ENCODE measurements around the gene IGF2BP3. TPM values are rescaled to one million over a fixed set of nuclear protein-coding genes. Genes with fewer than 3 reads are reported as not detected.

IGF2BP3 gene
- total RNA-seq, 1 experiment from 2014 or later: 139 TPM

DNA sequence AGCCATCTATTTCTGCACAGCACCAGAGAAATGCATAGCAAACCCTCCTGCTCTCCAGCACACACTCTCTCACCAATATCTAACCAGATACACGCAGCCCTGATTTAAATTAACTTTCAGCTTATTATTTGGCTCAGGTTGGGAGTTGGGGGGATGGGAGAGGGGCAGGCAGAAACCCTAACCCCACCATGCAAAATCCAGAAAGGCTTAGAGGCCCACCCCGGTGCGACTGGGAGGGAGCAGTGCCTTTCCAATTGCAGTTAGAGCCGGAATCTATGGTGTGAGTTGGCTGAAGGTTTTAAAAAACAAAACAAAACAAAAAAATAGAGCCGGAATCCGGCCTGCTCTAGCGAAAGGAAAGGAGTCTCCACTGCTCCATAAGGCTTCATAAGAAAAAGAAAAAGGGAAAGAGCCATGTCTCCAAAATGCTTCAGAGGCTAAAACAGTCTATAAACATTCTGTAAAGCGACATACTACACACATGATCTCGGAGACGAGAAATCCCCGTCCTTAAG, 2.9 kb downstream of the IGF2BP3 start:
- Histone ChIP-seq H3K36me3 (ENCODE audit: low read depth) (peaks cover 19% of the 10 kb centered on the region; the same call in 1 of the 2 replicates), H3K79me2 (ENCODE audit: low read depth) (peaks cover 82% of the 10 kb centered on the region), H3K4me3 (peak overlapping the region; percentile 73), H3K4me2 (peak overlapping the region; percentile 99), H4K20me1 (ENCODE audit: insufficient read depth) (peaks cover 16% of the 10 kb centered on the region), H2AFZ (peak overlapping the region; percentile 74), H3F3A (ENCODE audit: insufficient read depth, low read depth) (peaks cover 53% of the 10 kb centered on the region), H3K9me2 (ENCODE audit: insufficient read depth) (no peaks in the 10 kb centered on the region), H3K27me3 (ENCODE audit: insufficient read depth, low read depth) (no peaks in the 10 kb centered on the region), H3K9me3 (ENCODE audit: insufficient read depth, low read depth) (no peaks in the 10 kb centered on the region), H3K4me1 (replicated peaks; ENCODE audit: insufficient read depth) (peaks cover 52% of the 10 kb centered on the region), H3K27ac (peak overlapping the region; percentile 92)
- TF ChIP-seq, protein P1, sequence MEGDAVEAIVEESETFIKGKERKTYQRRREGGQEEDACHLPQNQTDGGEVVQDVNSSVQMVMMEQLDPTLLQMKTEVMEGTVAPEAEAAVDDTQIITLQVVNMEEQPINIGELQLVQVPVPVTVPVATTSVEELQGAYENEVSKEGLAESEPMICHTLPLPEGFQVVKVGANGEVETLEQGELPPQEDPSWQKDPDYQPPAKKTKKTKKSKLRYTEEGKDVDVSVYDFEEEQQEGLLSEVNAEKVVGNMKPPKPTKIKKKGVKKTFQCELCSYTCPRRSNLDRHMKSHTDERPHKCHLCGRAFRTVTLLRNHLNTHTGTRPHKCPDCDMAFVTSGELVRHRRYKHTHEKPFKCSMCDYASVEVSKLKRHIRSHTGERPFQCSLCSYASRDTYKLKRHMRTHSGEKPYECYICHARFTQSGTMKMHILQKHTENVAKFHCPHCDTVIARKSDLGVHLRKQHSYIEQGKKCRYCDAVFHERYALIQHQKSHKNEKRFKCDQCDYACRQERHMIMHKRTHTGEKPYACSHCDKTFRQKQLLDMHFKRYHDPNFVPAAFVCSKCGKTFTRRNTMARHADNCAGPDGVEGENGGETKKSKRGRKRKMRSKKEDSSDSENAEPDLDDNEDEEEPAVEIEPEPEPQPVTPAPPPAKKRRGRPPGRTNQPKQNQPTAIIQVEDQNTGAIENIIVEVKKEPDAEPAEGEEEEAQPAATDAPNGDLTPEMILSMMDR (conservative IDR thresholded peaks at IDR 0.05): no peak
- TF ChIP-seq EZH2 (IDR thresholded peaks at IDR 0.05; ENCODE audit: low read depth): no peak
- intact Hi-C loops (cut with micrococcal nuclease; ENCODE audit: unreplicated experiment): no loop called here
- ChIA-PET POLR2A (ENCODE audit: unreplicated experiment) (interaction anchor here (0.7 kb wide), 1 partner anchor 1506 kb away, joined by 4 read pairs; no protein-coding TSS in a partner anchor), CTCF (no interaction called here)
- no peak for DNase-seq
- BruUV-seq (replicated peaks): no TSS peak

DNA sequence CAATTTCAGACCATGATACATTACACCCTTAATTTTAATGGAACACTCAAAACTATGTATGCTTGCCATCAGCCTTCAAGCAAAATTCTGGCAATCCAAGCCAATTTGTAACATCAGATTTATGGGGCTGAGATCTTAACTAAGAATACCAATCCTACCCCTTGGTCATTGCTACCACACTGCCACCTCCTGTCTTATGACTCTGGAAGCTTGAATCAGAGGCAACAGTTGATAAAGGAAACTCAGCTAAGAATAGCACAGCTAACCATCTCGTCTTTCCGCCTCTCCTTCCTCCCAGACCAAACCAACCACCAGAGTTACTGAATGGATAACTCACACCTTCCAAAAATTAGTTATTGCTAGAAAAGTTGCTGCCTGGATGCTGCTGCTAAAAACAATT, 7.4 kb downstream of the IGF2BP3 start:
- peak overlapping the region; percentile 30; the same call in 1 of the 2 replicates for H3K4me3 ChIP-seq
- H3K4me1 ChIP-seq (replicated peaks; ENCODE audit: insufficient read depth): peaks cover 47% of the 10 kb centered on the region
- intact Hi-C loops (cut with micrococcal nuclease; ENCODE audit: unreplicated experiment): no loop called here
- no peaks in the 10 kb centered on the region for H3K27me3 ChIP-seq (ENCODE audit: insufficient read depth, low read depth)
- H4K20me1 ChIP-seq (ENCODE audit: insufficient read depth): peaks cover 39% of the 10 kb centered on the region
- H3K9me2 ChIP-seq (ENCODE audit: insufficient read depth): no peaks in the 10 kb centered on the region
- CTCF ChIA-PET: no interaction called here
- peaks cover 96% of the 10 kb centered on the region for H3K79me2 ChIP-seq (ENCODE audit: low read depth)
- H2AFZ ChIP-seq: no peak overlapping the region
- peaks cover 54% of the 10 kb centered on the region; the same call in 1 of the 2 replicates for H3K36me3 ChIP-seq (ENCODE audit: low read depth)
- POLR2A ChIA-PET (ENCODE audit: unreplicated experiment): interaction anchor here (0.6 to 0.7 kb wide), 2 partner anchors 10 to 46 kb away, joined by 4 to 6 read pairs; no protein-coding TSS in a partner anchor
- no TSS peak for BruUV-seq (replicated peaks)
- peak overlapping the region; percentile 99 for H3K4me2 ChIP-seq
- DNase-seq: peak; percentile 17 to 56
- peaks cover 34% of the 10 kb centered on the region for H3F3A ChIP-seq (ENCODE audit: insufficient read depth, low read depth)
- TF ChIP-seq, protein P1 (conservative IDR thresholded peaks at IDR 0.05): peak; percentile 42; the same call in 1 of the 2 replicates
- TF ChIP-seq EZH2 (IDR thresholded peaks at IDR 0.05; ENCODE audit: low read depth): no peak
- peak overlapping the region; percentile 92; the same call in 1 of the 2 replicates for H3K27ac ChIP-seq
- no peaks in the 10 kb centered on the region for H3K9me3 ChIP-seq (ENCODE audit: insufficient read depth, low read depth)

DNA sequence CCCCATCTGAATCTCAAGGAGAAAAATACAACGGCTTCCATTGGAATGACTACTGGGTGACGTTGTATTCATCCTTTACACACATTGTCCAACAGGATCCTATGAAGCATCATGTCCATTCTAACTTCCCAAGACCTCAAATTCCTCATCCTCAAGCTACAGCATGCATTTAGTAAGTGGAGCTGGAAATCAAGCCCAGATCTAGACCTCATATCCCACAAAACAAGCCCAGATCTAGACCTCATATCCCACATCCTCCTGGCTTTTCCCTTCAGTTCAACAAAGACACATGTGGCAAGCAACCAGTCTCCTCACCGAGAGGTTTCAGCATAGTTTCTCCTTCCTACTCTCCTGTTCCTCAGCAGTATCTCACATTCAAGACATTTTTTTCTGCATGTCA, 12.2 kb downstream of the IGF2BP3 start:
- CTCF ChIA-PET: no interaction called here
- Histone ChIP-seq H3K27me3 (ENCODE audit: insufficient read depth, low read depth) (no peaks in the 10 kb centered on the region), H3K79me2 (ENCODE audit: low read depth) (peaks cover 100% of the 10 kb centered on the region), H2AFZ (no peak overlapping the region), H4K20me1 (ENCODE audit: insufficient read depth) (peaks cover 76% of the 10 kb centered on the region), H3K4me2 (no peak overlapping the region), H3K36me3 (ENCODE audit: low read depth) (peaks cover 61% of the 10 kb centered on the region; the same call in 1 of the 2 replicates), H3F3A (ENCODE audit: insufficient read depth, low read depth) (peaks cover 7% of the 10 kb centered on the region; the same call in 1 of the 2 replicates), H3K4me1 (replicated peaks; ENCODE audit: insufficient read depth) (peaks cover 6% of the 10 kb centered on the region), H3K9me3 (ENCODE audit: insufficient read depth, low read depth) (no peaks in the 10 kb centered on the region), H3K4me3 (no peak overlapping the region), H3K9me2 (ENCODE audit: insufficient read depth) (no peaks in the 10 kb centered on the region), H3K27ac (no peak overlapping the region)
- TF ChIP-seq, protein P1 (conservative IDR thresholded peaks at IDR 0.05): no peak
- TF ChIP-seq EZH2 (IDR thresholded peaks at IDR 0.05; ENCODE audit: low read depth): no peak
- BruUV-seq (replicated peaks): no TSS peak
- no peak for DNase-seq
- POLR2A ChIA-PET (ENCODE audit: unreplicated experiment): no interaction called here
- intact Hi-C loops (cut with micrococcal nuclease; ENCODE audit: unreplicated experiment): no loop called here

All from PC-9 (cell line).